ENCODE results near the gene FZR1.
"Not testable (repeated sequence)": the region's sequence is repeated elsewhere in the genome, so short reads cannot be mapped to it uniquely, and the experiment has no call there.

FZR1 gene

DNA sequence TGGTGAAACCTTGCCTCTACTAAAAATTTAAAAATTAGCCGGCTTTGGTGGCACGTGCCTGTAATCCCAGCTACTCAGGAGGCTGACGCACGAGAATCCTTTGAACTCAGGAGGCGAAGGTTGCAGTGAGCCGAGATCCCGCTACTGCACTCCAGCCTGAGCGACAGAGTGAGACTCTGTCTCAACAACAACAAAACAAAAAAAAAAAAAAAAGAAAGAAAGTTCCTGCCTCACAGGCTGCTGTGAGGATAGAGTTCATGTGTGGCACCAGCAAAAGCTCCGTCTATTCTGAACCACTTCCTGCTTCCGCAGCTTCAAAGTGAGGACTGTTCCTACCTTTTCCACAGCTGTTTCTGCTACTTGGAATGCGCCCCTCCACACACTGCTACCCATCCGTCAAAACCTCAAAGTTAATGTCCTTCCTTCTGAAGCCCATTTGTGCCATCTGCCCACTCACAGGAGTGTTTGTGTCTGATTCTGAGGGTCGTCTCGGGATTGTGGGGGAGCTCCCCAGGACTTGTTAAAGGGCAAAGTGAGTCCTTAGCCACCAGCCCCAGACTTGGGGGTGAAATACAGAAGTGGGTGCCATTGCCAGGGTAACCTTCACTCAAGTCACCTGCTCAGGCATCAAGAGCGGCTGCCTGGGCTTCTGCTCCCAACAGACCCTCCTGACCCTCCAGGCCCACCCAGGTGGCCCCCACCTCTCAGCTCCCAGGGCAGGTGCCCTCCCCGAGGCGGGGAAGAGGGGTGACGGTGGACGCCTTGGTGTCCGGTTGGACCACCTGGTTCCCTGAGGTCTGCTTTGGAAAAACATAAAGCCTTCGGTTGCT lies 48.4 kb downstream of the FZR1 start:
- Histone ChIP-seq H3K36me3 (ENCODE audit: insufficient read depth, low read length) (no peaks in the 10 kb centered on the region), H3K9me3 (ENCODE audit: low read depth, low read length) (no peaks in the 10 kb centered on the region), H3K27ac (no peak overlapping the region), H3K4me3 (no peak overlapping the region), H3K9ac (ENCODE audit: insufficient read length) (peak overlapping the region; percentile 15)
- no peak for DNase-seq (ENCODE audit: low read depth, low spot score)
- TF ChIP-seq EZH2 (IDR thresholded peaks at IDR 0.05) (no peak), FOXP2 (optimal IDR thresholded peaks at IDR 0.05; ENCODE audit: control extremely low read depth, extremely low read length, insufficient read depth) (no peak)

DNA sequence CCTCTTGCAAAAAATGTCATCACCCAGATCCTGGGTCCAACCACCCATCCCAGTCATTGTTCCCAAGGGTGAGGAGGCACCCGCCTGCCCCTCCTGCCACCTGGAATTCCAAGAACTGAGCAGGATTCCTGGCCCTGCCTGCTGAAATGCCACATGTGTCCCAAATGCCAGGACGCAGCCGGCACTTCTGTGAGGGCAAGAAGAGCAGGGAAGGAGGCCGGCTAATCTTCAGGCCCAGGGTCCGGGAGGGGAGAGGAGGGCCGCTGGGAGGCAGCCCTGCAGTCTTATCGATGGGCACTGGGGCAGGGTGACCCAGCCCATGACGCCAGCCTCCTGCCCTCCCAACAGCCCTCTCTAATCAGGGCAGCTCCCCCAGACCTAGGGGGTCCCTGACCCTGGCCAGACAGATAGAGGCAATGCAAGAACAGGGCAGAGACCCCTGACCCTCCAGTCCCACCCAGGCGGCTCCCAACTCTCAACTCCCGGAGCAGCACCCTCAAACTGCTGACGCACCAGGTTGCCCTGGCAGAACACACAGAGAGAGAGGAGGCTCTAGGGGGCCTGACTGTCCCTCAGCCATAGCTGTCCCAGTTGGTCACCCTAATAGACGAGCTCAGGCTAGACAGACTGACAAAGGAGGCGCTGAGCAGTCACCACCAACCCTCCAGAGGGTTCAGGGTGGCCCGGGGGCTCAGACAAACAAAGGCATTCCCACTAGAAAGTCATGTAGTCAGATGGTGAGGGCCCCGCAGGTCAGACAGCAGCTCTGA lies 49.7 kb downstream of the FZR1 start:
- no peak overlapping the region for H3K27ac ChIP-seq
- H3K4me3 ChIP-seq = peak overlapping the region; percentile 98
- H3K9me3 ChIP-seq (ENCODE audit: low read depth, low read length) = no peaks in the 10 kb centered on the region
- DNase-seq (ENCODE audit: low read depth, low spot score) = no peak
- no peak overlapping the region for H3K9ac ChIP-seq (ENCODE audit: insufficient read length)
- H3K36me3 ChIP-seq (ENCODE audit: insufficient read depth, low read length) = no peaks in the 10 kb centered on the region
- no peak for TF ChIP-seq EZH2 (IDR thresholded peaks at IDR 0.05)
- TF ChIP-seq FOXP2 (optimal IDR thresholded peaks at IDR 0.05; ENCODE audit: control extremely low read depth, extremely low read length, insufficient read depth) = no peak
- TF ChIP-seq POLR2AphosphoS5 (IDR thresholded peaks at IDR 0.05; ENCODE audit: borderline replicate concordance, low read depth, low read length) = no peak

GRCh38 chr19:3556423-3556977 lies 50.4 kb downstream of the FZR1 start:
- H3K9ac ChIP-seq (ENCODE audit: insufficient read length) = peak overlapping the region; percentile 72
- no peaks in the 10 kb centered on the region for H3K36me3 ChIP-seq (ENCODE audit: insufficient read depth, low read length)
- no peak for TF ChIP-seq POLR2AphosphoS5 (IDR thresholded peaks at IDR 0.05; ENCODE audit: borderline replicate concordance, low read depth, low read length)
- no peak for TF ChIP-seq EZH2 (IDR thresholded peaks at IDR 0.05)
- no peak for TF ChIP-seq FOXP2 (optimal IDR thresholded peaks at IDR 0.05; ENCODE audit: control extremely low read depth, extremely low read length, insufficient read depth)
- H3K4me3 ChIP-seq = peak overlapping the region; percentile 98
- DNase-seq (ENCODE audit: low read depth, low spot score) = no peak
- H3K9me3 ChIP-seq (ENCODE audit: low read depth, low read length) = no peaks in the 10 kb centered on the region
- no peak overlapping the region for H3K27ac ChIP-seq

DNA sequence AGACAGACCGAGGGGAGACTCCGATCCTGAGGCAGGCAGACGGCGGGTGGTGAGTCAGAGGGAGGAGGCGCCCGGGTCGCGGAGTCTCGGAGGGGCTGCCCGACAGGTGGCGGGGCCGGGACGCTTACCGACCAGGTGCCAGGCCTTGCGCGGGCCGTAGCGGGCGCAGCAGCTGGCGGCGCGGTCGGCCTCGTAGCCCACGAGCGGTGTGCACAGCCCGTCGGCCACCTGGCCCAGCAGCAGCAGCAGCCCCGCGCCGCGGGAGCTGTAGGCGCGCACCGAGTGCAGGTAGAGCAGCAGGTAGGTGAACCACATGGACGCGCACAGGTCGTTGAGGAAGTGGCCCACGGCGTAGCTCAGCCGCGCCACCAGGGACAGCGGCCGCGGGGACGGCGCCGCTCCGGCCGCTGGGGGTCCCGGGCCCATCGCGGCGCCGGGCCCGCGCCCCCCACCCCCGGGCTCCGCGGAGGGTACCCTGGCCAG lies 50.9 kb downstream of the FZR1 start:
- Histone ChIP-seq H3K27ac (no peak overlapping the region), H3K36me3 (ENCODE audit: insufficient read depth, low read length) (no peaks in the 10 kb centered on the region), H3K9ac (ENCODE audit: insufficient read length) (peak overlapping the region; percentile 72), H3K4me3 (peak overlapping the region; percentile 98), H3K9me3 (ENCODE audit: low read depth, low read length) (no peaks in the 10 kb centered on the region)
- TF ChIP-seq FOXP2 (optimal IDR thresholded peaks at IDR 0.05; ENCODE audit: control extremely low read depth, extremely low read length, insufficient read depth) (no peak), EZH2 (IDR thresholded peaks at IDR 0.05) (no peak), POLR2AphosphoS5 (IDR thresholded peaks at IDR 0.05; ENCODE audit: borderline replicate concordance, low read depth, low read length) (no peak)
- no peak for DNase-seq (ENCODE audit: low read depth, low spot score)

GRCh38 chr19:3557461-3558248 lies 51.5 kb downstream of the FZR1 start, which contains the start of gene MFSD12:
MFSD12 (minus strand) TSS chr19:3557586; CDS start chr19:3557403, 183 bp downstream.
- DNase-seq (ENCODE audit: low read depth, low spot score) = peak; percentile 18
- H3K27ac ChIP-seq = peak within 1 kb of the TSS; percentile 78
- no peaks in the 10 kb centered on the region for H3K36me3 ChIP-seq (ENCODE audit: insufficient read depth, low read length)
- no peaks in the 10 kb centered on the region for H3K9me3 ChIP-seq (ENCODE audit: low read depth, low read length)
- peak; percentile 20 for TF ChIP-seq FOXP2 (optimal IDR thresholded peaks at IDR 0.05; ENCODE audit: control extremely low read depth, extremely low read length, insufficient read depth)
- no peak for TF ChIP-seq EZH2 (IDR thresholded peaks at IDR 0.05)
- TF ChIP-seq POLR2AphosphoS5 (IDR thresholded peaks at IDR 0.05; ENCODE audit: borderline replicate concordance, low read depth, low read length) = peak; percentile 53; the same call in 1 of the 2 replicates
- H3K9ac ChIP-seq (ENCODE audit: insufficient read length) = peak within 1 kb of the TSS; percentile 82
- H3K4me3 ChIP-seq = peak within 1 kb of the TSS; percentile 98

- Histone ChIP-seq H3K27ac (no peak overlapping the region), H3K36me3 (ENCODE audit: insufficient read depth, low read length) (no peaks in the 10 kb centered on the region), H3K4me3 (no peak overlapping the region), H3K9me3 (ENCODE audit: low read depth, low read length) (no peaks in the 10 kb centered on the region), H3K9ac (ENCODE audit: insufficient read length) (no peak overlapping the region)
- TF ChIP-seq FOXP2 (optimal IDR thresholded peaks at IDR 0.05; ENCODE audit: control extremely low read depth, extremely low read length, insufficient read depth) (no peak), POLR2AphosphoS5 (IDR thresholded peaks at IDR 0.05; ENCODE audit: borderline replicate concordance, low read depth, low read length) (no peak), EZH2 (IDR thresholded peaks at IDR 0.05) (no peak)
- no peak for DNase-seq (ENCODE audit: low read depth, low spot score)
These were observed 57.8 kb downstream of the FZR1 start for GRCh38 chr19:3563709-3564524.

DNA sequence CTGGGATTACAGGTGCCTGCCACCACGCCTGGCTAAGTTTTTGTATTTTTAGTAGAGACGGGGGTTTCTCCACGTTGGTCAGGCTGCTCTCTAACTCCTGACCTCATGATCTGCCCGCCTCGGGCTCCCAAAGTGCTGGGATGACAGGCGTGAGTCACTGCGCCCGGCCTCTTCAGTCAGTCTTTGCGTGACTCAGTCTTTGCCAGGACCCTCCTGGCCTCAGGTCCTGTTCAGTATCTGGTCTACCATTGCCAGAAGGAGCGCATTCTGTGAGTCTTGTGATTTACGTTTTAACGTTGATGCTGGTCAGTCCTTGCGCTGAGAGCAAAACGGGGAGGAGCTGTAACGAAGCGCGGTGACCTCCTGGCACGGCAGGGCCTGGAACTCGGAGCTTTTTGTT lies 59.0 kb downstream of the FZR1 start:
- Histone ChIP-seq H3K9me3 (ENCODE audit: low read depth, low read length) (no peaks in the 10 kb centered on the region), H3K27ac (no peak overlapping the region), H3K4me3 (no peak overlapping the region), H3K36me3 (ENCODE audit: insufficient read depth, low read length) (no peaks in the 10 kb centered on the region), H3K9ac (ENCODE audit: insufficient read length) (no peak overlapping the region)
- DNase-seq (ENCODE audit: low read depth, low spot score) = no peak
- TF ChIP-seq FOXP2 (optimal IDR thresholded peaks at IDR 0.05; ENCODE audit: control extremely low read depth, extremely low read length, insufficient read depth) (no peak), POLR2AphosphoS5 (IDR thresholded peaks at IDR 0.05; ENCODE audit: borderline replicate concordance, low read depth, low read length) (no peak), EZH2 (IDR thresholded peaks at IDR 0.05) (no peak)

- H3K4me3 ChIP-seq; H3K27ac ChIP-seq; H3K9me3 ChIP-seq (ENCODE audit: low read depth, low read length); DNase-seq (ENCODE audit: low read depth, low spot score); H3K9ac ChIP-seq (ENCODE audit: insufficient read length); H3K36me3 ChIP-seq (ENCODE audit: insufficient read depth, low read length): not testable (repeated sequence)
These were observed 63.9 kb downstream of the FZR1 start for GRCh38 chr19:3570042-3570441.
